Esophagus muscularis mucosa (tissue), 4 donors: Measurements from ENCODE around the gene BLOC1S4.

Source experiments
- CTCF ChIP-seq, 3 experiments: fragments of 200-600 bp in 2 of 3; fragments of 450-650 bp in 1 of 3; sonication (generic) in 2 of 3; IDR thresholded peaks; one replicate each; pipeline ENCODE4 v1.5.1; 2017 to 2019; ENCODE audit warnings: antibody characterized with exemption in 3 of 3, mild to moderate bottlenecking in 2 of 3, moderate library complexity in 1 of 3
- EP300 ChIP-seq: sonication (generic); formaldehyde crosslinking; IDR thresholded peaks from one replicate; pipeline ENCODE4 v1.6.1; 2017; ENCODE audit warnings: antibody characterized with exemption
- POLR2AphosphoS5 ChIP-seq, 2 donors: sonication (generic); formaldehyde crosslinking; IDR thresholded peaks; one replicate each; pipeline ENCODE4 v1.6.1; 2017; ENCODE audit warnings: antibody characterized with exemption in 2 of 2

- no peak for TF ChIP-seq CTCF (IDR thresholded peaks at IDR 0.05)
- TF ChIP-seq POLR2AphosphoS5 (IDR thresholded peaks at IDR 0.05) = no peak
- no peak for TF ChIP-seq EP300
Measured at GRCh38 chr4:6755088-6755753, 39.2 kb downstream of the BLOC1S4 start.
